ENCODE data around the gene PRR29.

DNA sequence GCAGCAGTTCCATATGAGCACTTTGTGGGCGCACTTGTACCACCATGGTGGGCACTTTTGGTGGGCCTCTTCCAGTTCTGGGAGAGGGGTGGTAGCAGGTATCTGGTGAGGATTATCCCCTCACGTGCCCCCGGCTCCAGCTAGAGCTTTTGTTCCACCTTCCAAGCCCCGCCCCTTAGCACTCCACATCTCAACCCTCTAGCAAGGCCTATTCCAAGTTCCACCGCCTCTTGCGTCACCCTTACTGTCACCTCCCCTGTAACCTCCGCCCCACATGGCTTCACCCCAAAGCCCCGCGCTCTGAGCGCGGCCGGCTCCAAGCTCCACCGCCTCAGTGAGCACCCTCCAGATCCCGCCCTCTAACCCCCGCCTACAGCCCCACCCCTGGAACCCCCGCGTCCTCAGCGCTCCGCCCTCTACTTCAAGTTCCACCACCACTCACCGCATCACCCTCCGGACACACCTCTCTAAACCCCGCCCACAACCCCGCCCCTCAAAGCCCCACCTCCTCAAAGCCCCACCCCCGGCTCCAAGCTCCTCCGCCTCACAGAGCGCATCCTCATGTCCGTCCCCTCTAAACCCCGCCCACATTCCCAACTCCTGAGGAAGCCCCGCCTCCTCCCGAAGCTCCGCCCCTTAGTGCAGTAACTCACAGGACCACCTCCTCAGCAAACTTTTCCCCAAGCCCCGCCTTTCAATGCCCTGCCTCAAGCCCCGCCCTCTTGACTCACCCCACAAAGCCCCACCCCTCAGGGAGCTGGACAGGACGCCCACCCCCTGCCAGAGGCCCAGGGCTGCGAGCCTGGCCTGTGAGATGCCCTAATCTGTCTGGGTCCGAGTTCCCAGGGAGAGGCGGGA, 36.6 kb upstream of the PRR29 start:
- no peak for TF ChIP-seq EZH2 (IDR thresholded peaks at IDR 0.05; ENCODE audit: borderline replicate concordance, low read depth, low read length, poor library complexity, severe bottlenecking)
- TF ChIP-seq, protein P1, sequence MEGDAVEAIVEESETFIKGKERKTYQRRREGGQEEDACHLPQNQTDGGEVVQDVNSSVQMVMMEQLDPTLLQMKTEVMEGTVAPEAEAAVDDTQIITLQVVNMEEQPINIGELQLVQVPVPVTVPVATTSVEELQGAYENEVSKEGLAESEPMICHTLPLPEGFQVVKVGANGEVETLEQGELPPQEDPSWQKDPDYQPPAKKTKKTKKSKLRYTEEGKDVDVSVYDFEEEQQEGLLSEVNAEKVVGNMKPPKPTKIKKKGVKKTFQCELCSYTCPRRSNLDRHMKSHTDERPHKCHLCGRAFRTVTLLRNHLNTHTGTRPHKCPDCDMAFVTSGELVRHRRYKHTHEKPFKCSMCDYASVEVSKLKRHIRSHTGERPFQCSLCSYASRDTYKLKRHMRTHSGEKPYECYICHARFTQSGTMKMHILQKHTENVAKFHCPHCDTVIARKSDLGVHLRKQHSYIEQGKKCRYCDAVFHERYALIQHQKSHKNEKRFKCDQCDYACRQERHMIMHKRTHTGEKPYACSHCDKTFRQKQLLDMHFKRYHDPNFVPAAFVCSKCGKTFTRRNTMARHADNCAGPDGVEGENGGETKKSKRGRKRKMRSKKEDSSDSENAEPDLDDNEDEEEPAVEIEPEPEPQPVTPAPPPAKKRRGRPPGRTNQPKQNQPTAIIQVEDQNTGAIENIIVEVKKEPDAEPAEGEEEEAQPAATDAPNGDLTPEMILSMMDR (conservative IDR thresholded peaks at IDR 0.05; ENCODE audit: low read depth, low read length): no peak
